ENCODE data around the gene TMEM115.

Gene TMEM115
- total RNA-seq: 15.7 to 26.7 (median 20.6) reads per million in 3 donors

GRCh38 chr3:50358911-50359759, at the start of gene TMEM115:
Gene TMEM115 (minus strand): TSS chr3:50359521. CDS start chr3:50359063, 458 bp downstream.
- no peaks in the 10 kb centered on the region for H3K9me3 ChIP-seq (ENCODE audit: control insufficient read depth, low read length)
- H3K27me3 ChIP-seq (replicated peaks; ENCODE audit: control insufficient read depth, insufficient read depth, low read length, poor library complexity, severe bottlenecking): no peaks in the 10 kb centered on the region
- H3K36me3 ChIP-seq (ENCODE audit: control insufficient read depth, insufficient read depth, low read length): peaks cover 25% of the 10 kb centered on the region
- H3K4me3 ChIP-seq (ENCODE audit: insufficient read depth, low read depth, low read length, poor library complexity, severe bottlenecking): peak within 1 kb of the TSS; percentile 62
- peak; percentile 89 to 95 (median 92) for DNase-seq
- H3K4me1 ChIP-seq (ENCODE audit: control insufficient read depth, insufficient read depth, low read length, poor library complexity, severe bottlenecking): peaks cover 35% of the 10 kb centered on the region
- peak within 1 kb of the TSS; percentile 87 for H3K27ac ChIP-seq (ENCODE audit: insufficient read depth, low read length, poor library complexity, severe bottlenecking)

- no peaks in the 10 kb centered on the region for H3K27me3 ChIP-seq (replicated peaks; ENCODE audit: control insufficient read depth, insufficient read depth, low read length, poor library complexity, severe bottlenecking)
- H3K4me3 ChIP-seq (ENCODE audit: insufficient read depth, low read depth, low read length, poor library complexity, severe bottlenecking): no peak overlapping the region
- H3K27ac ChIP-seq (ENCODE audit: insufficient read depth, low read length, poor library complexity, severe bottlenecking): no peak overlapping the region
- H3K36me3 ChIP-seq (ENCODE audit: control insufficient read depth, insufficient read depth, low read length): no peaks in the 10 kb centered on the region
- DNase-seq: no peak
- H3K4me1 ChIP-seq (ENCODE audit: control insufficient read depth, insufficient read depth, low read length, poor library complexity, severe bottlenecking): no peaks in the 10 kb centered on the region
- no peaks in the 10 kb centered on the region for H3K9me3 ChIP-seq (ENCODE audit: control insufficient read depth, low read length)
Measured at GRCh38 chr3:50408443-50408944, 49.2 kb upstream of the TMEM115 start.

DNA sequence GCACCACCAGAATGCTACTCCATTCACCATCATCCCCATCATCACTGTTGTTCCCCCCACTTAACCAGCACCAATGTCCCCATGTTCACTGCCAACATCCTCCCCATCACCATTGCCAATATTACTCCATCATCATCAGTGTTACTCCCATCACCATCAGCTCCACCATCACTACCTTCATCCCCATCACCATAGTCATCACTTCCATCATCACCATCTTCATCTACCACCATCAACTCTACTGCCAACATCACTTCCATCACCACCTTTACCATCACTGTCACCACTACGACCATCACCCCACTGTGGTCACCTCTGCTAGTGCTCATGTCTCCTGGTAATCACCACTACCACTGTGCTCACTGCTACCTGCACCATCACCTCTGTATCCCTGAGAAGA, 47.2 kb upstream of the TMEM115 start:
- Histone ChIP-seq H3K4me1 (ENCODE audit: control insufficient read depth, insufficient read depth, low read length, poor library complexity, severe bottlenecking) (no peaks in the 10 kb centered on the region), H3K4me3 (ENCODE audit: insufficient read depth, low read depth, low read length, poor library complexity, severe bottlenecking) (no peak overlapping the region), H3K27me3 (replicated peaks; ENCODE audit: control insufficient read depth, insufficient read depth, low read length, poor library complexity, severe bottlenecking) (no peaks in the 10 kb centered on the region), H3K36me3 (ENCODE audit: control insufficient read depth, insufficient read depth, low read length) (no peaks in the 10 kb centered on the region), H3K27ac (ENCODE audit: insufficient read depth, low read length, poor library complexity, severe bottlenecking) (no peak overlapping the region), H3K9me3 (ENCODE audit: control insufficient read depth, low read length) (no peaks in the 10 kb centered on the region)
- no peak for DNase-seq

DNA sequence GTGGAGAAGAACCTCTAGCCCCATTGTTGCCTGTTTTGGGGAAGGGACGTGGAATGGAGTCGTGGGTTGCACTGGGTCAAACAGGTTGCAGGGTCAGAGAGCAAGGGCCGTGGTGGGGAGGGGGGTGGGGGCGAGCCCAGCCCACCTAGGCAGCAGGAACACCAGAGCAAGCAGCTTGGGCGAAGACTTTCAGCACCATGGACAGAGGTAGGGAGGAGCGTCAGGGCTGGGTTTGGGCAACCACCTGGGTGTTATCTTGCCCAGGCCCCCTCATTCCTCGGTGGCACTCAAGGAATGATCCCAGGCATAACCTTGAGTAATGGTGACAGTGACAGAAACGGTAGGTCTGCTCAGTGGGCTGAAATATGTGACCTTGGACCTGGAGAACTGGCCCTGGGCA, 45.9 kb upstream of the TMEM115 start:
- no peaks in the 10 kb centered on the region for H3K9me3 ChIP-seq (ENCODE audit: control insufficient read depth, low read length)
- H3K27ac ChIP-seq (ENCODE audit: insufficient read depth, low read length, poor library complexity, severe bottlenecking): no peak overlapping the region
- H3K36me3 ChIP-seq (ENCODE audit: control insufficient read depth, insufficient read depth, low read length): no peaks in the 10 kb centered on the region
- no peak overlapping the region for H3K4me3 ChIP-seq (ENCODE audit: insufficient read depth, low read depth, low read length, poor library complexity, severe bottlenecking)
- no peaks in the 10 kb centered on the region for H3K4me1 ChIP-seq (ENCODE audit: control insufficient read depth, insufficient read depth, low read length, poor library complexity, severe bottlenecking)
- no peak for DNase-seq
- no peaks in the 10 kb centered on the region for H3K27me3 ChIP-seq (replicated peaks; ENCODE audit: control insufficient read depth, insufficient read depth, low read length, poor library complexity, severe bottlenecking)

DNA sequence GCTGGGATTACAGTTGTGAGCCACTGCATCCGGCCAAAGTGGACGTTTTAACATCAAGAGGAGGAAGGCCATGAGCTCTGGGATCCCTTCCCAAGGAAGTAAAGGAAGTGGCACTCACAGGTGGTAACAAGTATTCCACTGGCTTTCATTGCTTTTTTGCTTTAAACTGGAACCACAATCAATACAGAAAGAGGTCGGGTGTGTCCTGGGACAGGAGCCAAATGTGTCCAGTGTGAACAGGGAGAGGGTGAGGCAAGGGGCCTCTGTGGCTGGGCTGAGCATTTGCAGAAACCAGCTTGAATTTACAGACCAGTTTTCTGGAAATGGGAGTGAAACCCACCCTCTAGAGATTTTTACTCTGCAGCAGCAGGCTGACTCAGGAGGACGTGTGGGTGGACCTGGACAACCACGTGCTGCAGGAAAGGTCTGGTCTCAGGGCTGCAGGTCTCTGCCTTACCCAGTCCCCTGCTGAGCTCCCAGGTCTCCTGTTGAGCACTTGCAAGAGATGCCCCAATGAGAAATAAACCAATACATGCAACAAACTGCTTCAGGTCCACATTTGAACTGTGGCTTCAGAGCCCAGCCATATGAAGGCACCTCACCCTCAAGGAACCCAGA, 42.8 kb upstream of the TMEM115 start:
- Histone ChIP-seq H3K36me3 (ENCODE audit: control insufficient read depth, insufficient read depth, low read length) (no peaks in the 10 kb centered on the region), H3K4me3 (ENCODE audit: insufficient read depth, low read depth, low read length, poor library complexity, severe bottlenecking) (no peak overlapping the region), H3K4me1 (ENCODE audit: control insufficient read depth, insufficient read depth, low read length, poor library complexity, severe bottlenecking) (no peaks in the 10 kb centered on the region), H3K27me3 (replicated peaks; ENCODE audit: control insufficient read depth, insufficient read depth, low read length, poor library complexity, severe bottlenecking) (no peaks in the 10 kb centered on the region), H3K27ac (ENCODE audit: insufficient read depth, low read length, poor library complexity, severe bottlenecking) (no peak overlapping the region), H3K9me3 (ENCODE audit: control insufficient read depth, low read length) (no peaks in the 10 kb centered on the region)
- no peak for DNase-seq

DNA sequence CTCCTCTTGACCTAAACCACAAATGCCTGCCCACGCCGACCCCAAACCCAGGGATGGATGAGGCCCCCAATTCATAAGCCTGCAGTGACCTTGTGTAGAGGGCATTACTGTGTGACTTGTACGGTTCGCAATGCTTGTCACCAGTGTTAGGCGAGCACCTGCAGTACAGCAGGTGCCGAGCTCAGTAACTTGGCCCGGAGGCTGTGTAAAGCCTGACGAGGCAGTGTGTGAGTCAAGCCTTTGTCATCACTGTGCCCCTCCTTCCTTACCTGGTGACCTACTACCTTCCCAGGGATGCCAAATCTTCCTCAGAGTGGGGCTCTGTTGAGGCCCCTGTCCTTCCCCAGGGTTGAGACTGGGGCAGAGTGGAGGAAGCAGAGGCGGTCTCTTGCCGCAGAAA, 37.2 kb upstream of the TMEM115 start:
- H3K36me3 ChIP-seq (ENCODE audit: control insufficient read depth, insufficient read depth, low read length): no peaks in the 10 kb centered on the region
- DNase-seq: no peak
- no peak overlapping the region for H3K27ac ChIP-seq (ENCODE audit: insufficient read depth, low read length, poor library complexity, severe bottlenecking)
- no peaks in the 10 kb centered on the region for H3K4me1 ChIP-seq (ENCODE audit: control insufficient read depth, insufficient read depth, low read length, poor library complexity, severe bottlenecking)
- H3K9me3 ChIP-seq (ENCODE audit: control insufficient read depth, low read length): no peaks in the 10 kb centered on the region
- H3K4me3 ChIP-seq (ENCODE audit: insufficient read depth, low read depth, low read length, poor library complexity, severe bottlenecking): no peak overlapping the region
- no peaks in the 10 kb centered on the region for H3K27me3 ChIP-seq (replicated peaks; ENCODE audit: control insufficient read depth, insufficient read depth, low read length, poor library complexity, severe bottlenecking)

GRCh38 chr3:50395070-50395860, 35.9 kb upstream of the TMEM115 start:
- Histone ChIP-seq H3K4me3 (ENCODE audit: insufficient read depth, low read depth, low read length, poor library complexity, severe bottlenecking) (no peak overlapping the region), H3K9me3 (ENCODE audit: control insufficient read depth, low read length) (no peaks in the 10 kb centered on the region), H3K36me3 (ENCODE audit: control insufficient read depth, insufficient read depth, low read length) (no peaks in the 10 kb centered on the region), H3K27ac (ENCODE audit: insufficient read depth, low read length, poor library complexity, severe bottlenecking) (no peak overlapping the region), H3K27me3 (replicated peaks; ENCODE audit: control insufficient read depth, insufficient read depth, low read length, poor library complexity, severe bottlenecking) (no peaks in the 10 kb centered on the region), H3K4me1 (ENCODE audit: control insufficient read depth, insufficient read depth, low read length, poor library complexity, severe bottlenecking) (no peaks in the 10 kb centered on the region)
- no peak for DNase-seq

DNA sequence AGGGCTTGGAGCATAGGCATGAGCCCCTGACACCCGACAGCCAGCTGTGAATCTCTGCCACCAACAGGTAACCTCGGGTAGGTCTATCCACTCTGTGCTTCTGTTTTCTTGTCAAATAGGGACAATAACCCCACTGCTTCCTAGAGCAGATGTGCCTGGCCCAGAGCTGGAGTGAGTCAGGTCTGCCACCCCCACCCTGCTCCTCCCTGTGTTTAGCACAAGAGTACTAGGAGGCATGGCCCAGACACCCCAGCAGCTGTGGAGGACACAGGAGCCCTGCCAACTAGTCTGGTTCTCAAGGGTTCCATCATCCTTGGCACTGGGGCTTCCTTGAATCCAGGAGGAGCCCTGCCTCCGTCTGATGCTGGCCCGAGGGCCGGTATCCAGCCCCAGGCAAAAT, 33.7 kb upstream of the TMEM115 start:
- Histone ChIP-seq H3K27ac (ENCODE audit: insufficient read depth, low read length, poor library complexity, severe bottlenecking) (no peak overlapping the region), H3K36me3 (ENCODE audit: control insufficient read depth, insufficient read depth, low read length) (no peaks in the 10 kb centered on the region), H3K27me3 (replicated peaks; ENCODE audit: control insufficient read depth, insufficient read depth, low read length, poor library complexity, severe bottlenecking) (no peaks in the 10 kb centered on the region), H3K4me3 (ENCODE audit: insufficient read depth, low read depth, low read length, poor library complexity, severe bottlenecking) (no peak overlapping the region), H3K9me3 (ENCODE audit: control insufficient read depth, low read length) (no peaks in the 10 kb centered on the region), H3K4me1 (ENCODE audit: control insufficient read depth, insufficient read depth, low read length, poor library complexity, severe bottlenecking) (no peaks in the 10 kb centered on the region)
- no peak for DNase-seq

GRCh38 chr3:50392101-50392715, 32.9 kb upstream of the TMEM115 start:
- Histone ChIP-seq H3K9me3 (ENCODE audit: control insufficient read depth, low read length) (no peaks in the 10 kb centered on the region), H3K4me3 (ENCODE audit: insufficient read depth, low read depth, low read length, poor library complexity, severe bottlenecking) (no peak overlapping the region), H3K27me3 (replicated peaks; ENCODE audit: control insufficient read depth, insufficient read depth, low read length, poor library complexity, severe bottlenecking) (no peaks in the 10 kb centered on the region), H3K4me1 (ENCODE audit: control insufficient read depth, insufficient read depth, low read length, poor library complexity, severe bottlenecking) (no peaks in the 10 kb centered on the region), H3K27ac (ENCODE audit: insufficient read depth, low read length, poor library complexity, severe bottlenecking) (no peak overlapping the region), H3K36me3 (ENCODE audit: control insufficient read depth, insufficient read depth, low read length) (no peaks in the 10 kb centered on the region)
- DNase-seq: no peak
